Heart left ventricle (tissue), 16 donors: Measurements from ENCODE around the gene FAHD1. TPM values are rescaled to one million over a fixed set of nuclear protein-coding genes. Genes with fewer than 3 reads are reported as not detected.
A peak's percentile ranks its signal among the peaks of the same experiment; 100 is the strongest.

Experiments
- ATAC-seq, 4 donors: fragments of 200-7000 bp; cut with Tn5 transposase; one replicate each; pipeline ENCODE4 v1.9.1; 2020 to 2022; ENCODE audit warnings: moderate library complexity in 4 of 4, mild to moderate bottlenecking in 3 of 4, moderate number of reproducible peaks in 1 of 4
- DNase-seq, 5 donors: peaks; one replicate each; pipeline ENCODE4 v3.0.0-alpha.2; 2020
- H3K27ac ChIP-seq, 12 donors: fragments of 200-600 bp; sonication (generic) in 4 of 12; one replicate each; pipeline versions ENCODE4 v1.5.0 to v1.8.0; 2016 to 2022; ENCODE audit warnings: mild to moderate bottlenecking in 2 of 12
- H3K27me3 ChIP-seq, 9 donors: fragments of 200-600 bp; sonication (generic) in 2 of 9; one replicate each; pipeline versions ENCODE4 v1.5.1 to v1.8.0; 2016 to 2022; ENCODE audit warnings: mild to moderate bottlenecking in 3 of 9
- H3K36me3 ChIP-seq, 9 donors: fragments of 200-600 bp; sonication (generic) in 2 of 9; one replicate each; pipeline versions ENCODE4 v1.5.0 to v1.8.0; 2018 to 2022; ENCODE audit warnings: mild to moderate bottlenecking in 2 of 9
- H3K4me1 ChIP-seq, 12 donors: fragments of 200-600 bp; sonication (generic) in 4 of 12; one replicate each; pipeline versions ENCODE4 v1.5.0 to v1.8.0; 2016 to 2022; ENCODE audit warnings: mild to moderate bottlenecking in 3 of 12
- H3K4me3 ChIP-seq, 12 donors: fragments of 200-600 bp; sonication (generic) in 4 of 12; one replicate each; pipeline versions ENCODE4 v1.5.0 to v1.8.0; 2017 to 2022; ENCODE audit warnings: mild to moderate bottlenecking in 9 of 12, moderate library complexity in 4 of 12
- H3K9me3 ChIP-seq, 12 donors: fragments of 200-600 bp; sonication (generic) in 4 of 12; one replicate each; pipeline versions ENCODE4 v1.5.0 to v1.8.0; 2016 to 2022; ENCODE audit warnings: mild to moderate bottlenecking in 1 of 12
- CTCF ChIP-seq, 12 donors: fragments of 200-600 bp; sonication (generic) in 4 of 12; IDR thresholded peaks; one replicate each; pipeline versions ENCODE4 v1.5.0 to v1.8.0; 2018 to 2022; ENCODE audit warnings: antibody characterized with exemption in 12 of 12, mild to moderate bottlenecking in 5 of 12
- POLR2A ChIP-seq, 2 donors: fragments of 450-650 bp; IDR thresholded peaks; one replicate each; pipeline ENCODE4 v1.6.1; 2017; ENCODE audit warnings: antibody characterized with exemption in 2 of 2, mild to moderate bottlenecking in 2 of 2, moderate library complexity in 2 of 2
- whole genome bisulfite sequencing, 4 donors: extraction: QIAGEN DNeasy Blood & Tissue Kit in 2 of 4; methylation state at CpG; one replicate each; pipeline versions ENCODE4 v1.1.5 to v1.1.7; 2013 to 2018; 5-methylcytosine and 5-hydroxymethylcytosine counted together
- intact Hi-C, 10 donors: fragments of 100-400 bp; cut with DNase I; formaldehyde crosslinking; loops; one replicate each; pipeline versions ENCODE4 v1.11.1 to v1.14.2; 2022
- polyA plus RNA-seq, 2 donors: library from polyadenylated mRNA; stranded (reverse); fragments of 200-250 nt; gene quantifications; one replicate each; pipeline ENCODE4 v1.2.3, GENCODE V29; 2013
- total RNA-seq, 9 donors: library from RNA; depleted of rRNA in 2 of 9; stranded (reverse); fragments of >200 nt in 2 of 9; fragmentation: NEBNext Ultra II Directional in 3 of 9; extraction: Animal tissue kit (Norgen Biotek cat#: 25700) in 3 of 9; gene quantifications; one replicate each; pipeline versions ENCODE4 v1.1.0 to v1.2.4, GENCODE V29; 2016 to 2023
- donor health status: ischemic (EF 13 %, LVEDD 7.1; RV severe dilation, severe dysfunction).
- donor health status: healthy with polysubstance abuse.
- donor health status: DM: no; HTN: yes; CAD: no.
- donor health status: DM: no; HTN: no; CAD: no.
- donor health status: ischemic (EF 25% LVEDD 6.9; RV normal size, moderate dysfunction).
- donor health status: ischemic (EF 25% LVEDD 5.7; RV mildly dilated, moderate dysfunction).
- donor health status: healthy.
- donor health status: DM: yes; HTN: yes; CAD: no.
- donor health status: ischemic (EF 35%, LVEDD 5.7; RV mildly dilated, moderate dysfunction).
- donor health status: nonischemic (EF 11% LVEDD 7.7; RV severe dilation, severe dysfunction).
- donor health status: DM: yes; HTN: yes; CAD: no.
- donor health status: PGD.
- donor health status: ischemic (EF 29% LVEDD 5.4; RV normal size, mild dysfunction).
- donor health status: nonischemic (EF 23%, LVEDD 6.1; RV moderate dilation, normal function).

Gene FAHD1
- total and polyA plus RNA-seq, 11 donors = 19.2 to 83.8 (median 32.9) TPM

GRCh38 chr16:1863681-1864460 is 36.9 kb downstream of the FAHD1 start:
- Histone ChIP-seq H3K27ac (no peak overlapping the region), H3K36me3 (no peaks in the 10 kb centered on the region), H3K27me3 (peaks cover 0 to 74% (median 14%) of the 10 kb centered on the region in 9 donors), H3K9me3 (no peaks in the 10 kb centered on the region), H3K4me3 (no peak overlapping the region), H3K4me1 (no peaks in the 10 kb centered on the region)
- TF ChIP-seq CTCF (IDR thresholded peaks at IDR 0.05) (peak; percentile 49 to 72 (median 64)), POLR2A (IDR thresholded peaks at IDR 0.05) (no peak)
- intact Hi-C loops = loop anchor here in 9 of 10 donors (1.0 to 10.0 kb wide), 7 partner anchors 63 to 131 kb away; no protein-coding TSS in a partner anchor
- 10 to 19% (median 12%) methylated on average over 4 of the region's 4 CpGs for WGBS, 4 donors
- no peak for ATAC-seq
- DNase-seq = no peak

GRCh38 chr16:1865902-1866690 is 39.1 kb downstream of the FAHD1 start:
- H3K27me3 ChIP-seq = peaks cover 0 to 51% (median 6%) of the 10 kb centered on the region in 9 donors
- H3K4me1 ChIP-seq = no peaks in the 10 kb centered on the region
- intact Hi-C loops = loop anchor here in 5 of 10 donors (2.0 to 10.0 kb wide), 5 partner anchors 36 to 129 kb away; no protein-coding TSS in a partner anchor
- no peak overlapping the region for H3K4me3 ChIP-seq
- TF ChIP-seq CTCF (IDR thresholded peaks at IDR 0.05) = no peak
- no peak for TF ChIP-seq POLR2A (IDR thresholded peaks at IDR 0.05)
- DNase-seq (no peak), ATAC-seq (no peak)
- no peak overlapping the region for H3K27ac ChIP-seq
- H3K36me3 ChIP-seq = no peaks in the 10 kb centered on the region
- WGBS, 4 donors = 57 to 70% (median 66%) methylated on average over 6 of the region's 6 CpGs
- no peaks in the 10 kb centered on the region for H3K9me3 ChIP-seq

- H3K4me3 ChIP-seq = no peak overlapping the region
- intact Hi-C loops = loop anchor here in 1 of 10 donors (5.0 kb wide), 1 partner anchor 47 kb away; the partner anchor contains the start of gene HS3ST6
- H3K27ac ChIP-seq = no peak overlapping the region
- H3K36me3 ChIP-seq = no peaks in the 10 kb centered on the region
- 58 to 64% (median 60%) methylated on average over 9 of the region's 9 CpGs for WGBS, 4 donors
- TF ChIP-seq POLR2A (IDR thresholded peaks at IDR 0.05) = no peak
- no peak for TF ChIP-seq CTCF (IDR thresholded peaks at IDR 0.05)
- H3K27me3 ChIP-seq = peaks cover 6 to 50% (median 21%) of the 10 kb centered on the region in 9 donors
- ATAC-seq (no peak), DNase-seq (no peak)
- no peaks in the 10 kb centered on the region for H3K9me3 ChIP-seq
- peaks cover 0 to 9% (median 0%) of the 10 kb centered on the region in 12 donors for H3K4me1 ChIP-seq
Observed at GRCh38 chr16:1870365-1871082, 43.5 kb downstream of the FAHD1 start.
